Ammon's horn (tissue), 1 donor: ENCODE measurements around the gene PPP1R1B.

Source experiments
- DNase-seq: peaks from one replicate; pipeline ENCODE4 v3.0.0-alpha.2; 2016; ENCODE audit warnings: low spot score

PPP1R1B gene

DNA sequence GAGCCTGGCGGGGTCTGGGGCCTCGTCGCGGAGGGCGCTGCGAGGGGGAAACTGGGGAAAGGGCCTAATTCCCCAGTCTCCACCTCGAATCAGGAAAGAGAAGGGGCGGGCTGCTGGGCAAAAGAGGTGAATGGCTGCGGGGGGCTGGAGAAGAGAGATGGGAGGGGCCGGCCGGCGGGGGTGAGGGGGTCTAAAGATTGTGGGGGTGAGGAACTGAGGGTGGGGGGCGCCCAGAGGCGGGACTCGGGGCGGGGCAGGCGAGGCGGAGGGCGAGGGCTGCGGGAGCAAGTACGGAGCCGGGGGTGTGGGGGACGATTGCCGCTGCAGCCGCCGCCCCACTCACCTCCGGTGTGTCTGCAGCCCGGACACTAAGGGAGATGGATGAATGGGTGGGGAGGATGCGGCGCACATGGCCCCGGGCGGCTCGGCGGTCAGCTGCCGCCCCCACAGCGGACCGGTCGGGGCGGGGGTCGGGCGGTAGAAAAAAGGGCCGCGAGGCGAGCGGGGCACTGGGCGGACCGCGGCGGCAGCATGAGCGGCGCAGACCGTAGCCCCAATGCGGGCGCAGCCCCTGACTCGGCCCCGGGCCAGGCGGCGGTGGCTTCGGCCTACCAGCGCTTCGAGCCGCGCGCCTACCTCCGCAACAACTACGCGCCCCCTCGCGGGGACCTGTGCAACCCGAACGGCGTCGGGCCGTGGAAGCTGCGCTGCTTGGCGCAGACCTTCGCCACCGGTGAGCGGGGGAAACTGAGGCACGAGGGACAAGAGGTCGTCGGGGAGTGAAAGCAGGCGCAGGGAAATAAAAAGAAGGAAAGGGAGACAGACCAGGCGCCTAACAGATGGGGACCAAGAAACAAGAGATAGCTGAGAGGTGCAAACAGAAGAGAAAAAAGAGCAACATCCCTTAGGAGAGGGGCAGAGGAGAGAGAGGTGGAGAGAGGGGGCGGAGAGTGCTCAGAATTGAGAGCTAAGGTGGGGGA is 41.5 kb downstream of the PPP1R1B start, which contains the start of gene PNMT:
Gene PNMT (plus strand): TSS at position 509 of the 980 bp plus-strand sequence. CDS start 23 bp downstream, at position 532.
- peak; percentile 58 for DNase-seq

GRCh38 chr17:39669897-39670735 is 43.4 kb downstream of the PPP1R1B start:
- no peak for DNase-seq

DNA sequence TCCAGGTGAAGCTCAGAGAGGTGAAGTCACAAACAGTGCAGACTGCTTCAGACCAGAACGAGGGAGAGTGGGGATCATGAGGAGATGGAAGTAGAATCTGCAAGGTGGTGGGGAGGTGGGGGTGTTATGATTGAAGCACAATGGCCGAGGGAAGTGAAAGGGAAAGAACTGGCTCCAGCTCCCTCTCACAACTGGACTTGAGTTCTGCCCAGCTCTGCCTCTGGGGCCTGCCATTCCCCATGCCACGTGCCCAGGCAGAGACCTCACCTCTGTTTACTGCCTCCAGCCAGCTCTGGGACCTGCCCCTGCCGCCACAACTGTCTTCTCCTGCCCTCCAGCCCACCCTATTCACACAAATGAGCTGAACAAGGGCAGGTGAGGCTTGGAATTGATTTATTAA is 44.0 kb downstream of the PPP1R1B start:
- no peak for DNase-seq

GRCh38 chr17:39671651-39672521 is 45.1 kb downstream of the PPP1R1B start:
- DNase-seq = peak; percentile 60

DNA sequence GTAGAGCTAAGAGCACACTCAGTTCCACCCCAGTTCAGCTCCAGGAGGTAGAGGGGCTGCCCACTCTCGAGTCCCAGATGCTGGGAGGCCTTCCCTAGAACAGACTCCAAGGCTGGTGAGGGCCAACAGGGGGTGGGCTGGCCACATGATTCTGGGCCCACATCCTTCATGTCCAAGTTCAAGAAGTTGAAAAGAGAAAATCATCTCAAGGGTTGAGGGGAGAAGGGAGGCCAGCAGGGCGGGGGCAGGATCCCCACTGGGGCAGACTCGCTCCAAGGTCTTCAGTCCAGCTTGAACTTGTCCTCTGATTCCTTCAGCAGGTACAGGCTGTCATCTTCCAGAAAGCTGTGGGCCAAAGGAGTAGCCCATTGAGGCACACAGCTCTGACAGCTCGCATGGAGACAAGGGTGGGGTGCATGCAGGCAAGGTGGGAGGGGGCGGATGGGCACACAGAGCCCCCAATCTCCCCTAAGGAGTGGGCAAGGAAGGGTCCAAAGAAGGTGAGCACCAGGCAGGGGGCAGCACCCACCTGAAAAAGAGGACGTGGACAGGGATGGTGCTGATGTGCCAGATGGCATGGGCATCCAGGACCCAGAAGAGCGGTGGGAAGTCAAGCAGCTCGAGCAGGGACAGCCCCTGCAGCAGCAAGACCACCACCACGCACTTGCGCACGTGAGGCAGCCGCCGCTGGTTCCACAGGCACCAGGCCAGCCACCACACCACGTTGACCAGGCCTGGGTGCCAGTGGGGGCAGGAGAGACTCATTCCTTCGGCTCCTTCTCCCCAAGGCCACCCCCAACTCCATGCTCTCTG is 46.0 kb downstream of the PPP1R1B start:
- DNase-seq = no peak

- no peak for DNase-seq
These were observed 46.8 kb downstream of the PPP1R1B start for GRCh38 chr17:39673335-39674081.

GRCh38 chr17:39674179-39674578 is 47.4 kb downstream of the PPP1R1B start:
- DNase-seq = no peak

- no peak for DNase-seq
These were observed 48.1 kb downstream of the PPP1R1B start for GRCh38 chr17:39674702-39675389.

DNA sequence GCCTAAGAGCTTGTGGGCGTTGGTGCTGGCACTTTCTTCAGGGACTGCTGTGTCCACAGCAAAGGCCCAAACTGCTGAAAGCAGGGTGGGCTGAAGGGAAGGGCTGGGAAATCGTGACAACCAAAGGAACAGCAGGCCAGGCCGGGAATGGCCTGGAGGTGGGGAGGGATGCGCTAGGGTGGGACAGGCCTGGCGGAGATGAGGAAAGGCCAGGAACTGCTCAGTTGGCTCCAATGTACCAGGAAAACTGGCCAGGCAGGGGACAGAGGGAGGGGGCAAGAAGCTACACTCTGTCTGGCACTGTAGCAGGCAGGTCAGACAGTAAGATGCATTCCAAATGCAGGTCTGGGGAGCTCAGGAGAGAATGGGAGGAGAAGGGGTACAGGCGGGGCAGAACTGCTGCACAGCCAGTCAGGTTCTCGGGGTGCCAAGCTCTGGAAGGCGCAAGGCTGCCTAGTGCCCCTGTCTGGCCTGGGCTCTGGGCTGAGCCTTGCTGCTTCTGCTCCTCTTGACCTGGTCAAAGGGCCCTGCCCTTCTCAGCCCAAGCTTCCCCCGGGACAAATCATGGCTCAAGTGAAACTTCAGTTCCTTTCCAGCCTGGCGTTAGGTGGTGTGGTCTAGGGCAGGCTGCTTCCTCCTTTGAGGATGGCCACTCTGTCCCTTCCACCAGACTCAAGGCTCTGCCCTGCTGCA is 48.8 kb downstream of the PPP1R1B start:
- DNase-seq = no peak

- peak; percentile 54 for DNase-seq
These were observed 49.6 kb downstream of the PPP1R1B start for GRCh38 chr17:39676198-39676819.

GRCh38 chr17:39677072-39677471 is 50.3 kb downstream of the PPP1R1B start:
- DNase-seq = no peak

DNA sequence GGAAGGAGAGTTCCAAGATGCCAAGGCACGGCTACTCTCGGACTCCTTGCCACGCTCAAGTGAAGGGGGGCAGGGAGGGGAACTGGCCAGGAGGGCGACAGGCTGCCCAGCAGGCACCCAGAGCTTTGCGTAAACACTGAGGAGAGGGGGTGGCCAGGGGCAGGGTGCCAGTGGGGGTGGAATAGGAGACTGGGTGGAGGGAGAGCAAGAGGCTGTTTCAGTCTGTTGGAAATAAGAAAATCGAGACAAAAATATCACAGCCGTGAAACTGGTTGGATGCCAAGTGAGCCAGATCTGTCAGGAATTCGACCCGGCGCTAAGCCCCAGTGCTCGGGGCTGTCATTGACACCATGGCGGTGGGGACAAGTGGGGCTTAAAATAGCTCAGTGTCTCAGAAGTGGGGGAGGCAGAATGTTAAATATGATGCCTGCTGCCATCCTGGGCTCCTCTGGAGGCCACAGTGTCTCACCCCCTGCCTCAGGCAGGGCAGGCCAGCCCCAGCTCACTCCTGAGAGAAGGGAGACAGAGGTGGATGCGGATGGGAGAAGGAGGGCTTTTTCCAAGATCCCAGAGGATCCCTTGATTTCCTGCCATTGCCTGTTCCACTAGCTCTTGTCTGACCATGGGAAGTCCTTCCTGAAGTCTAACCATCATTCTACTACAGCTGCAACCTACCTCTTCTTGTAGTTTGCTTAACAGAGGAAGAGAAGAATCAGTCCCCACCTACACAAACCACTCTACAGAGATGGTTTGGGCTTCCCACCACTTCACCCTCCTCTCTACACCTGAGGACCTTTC is 51.0 kb downstream of the PPP1R1B start:
- no peak for DNase-seq

DNA sequence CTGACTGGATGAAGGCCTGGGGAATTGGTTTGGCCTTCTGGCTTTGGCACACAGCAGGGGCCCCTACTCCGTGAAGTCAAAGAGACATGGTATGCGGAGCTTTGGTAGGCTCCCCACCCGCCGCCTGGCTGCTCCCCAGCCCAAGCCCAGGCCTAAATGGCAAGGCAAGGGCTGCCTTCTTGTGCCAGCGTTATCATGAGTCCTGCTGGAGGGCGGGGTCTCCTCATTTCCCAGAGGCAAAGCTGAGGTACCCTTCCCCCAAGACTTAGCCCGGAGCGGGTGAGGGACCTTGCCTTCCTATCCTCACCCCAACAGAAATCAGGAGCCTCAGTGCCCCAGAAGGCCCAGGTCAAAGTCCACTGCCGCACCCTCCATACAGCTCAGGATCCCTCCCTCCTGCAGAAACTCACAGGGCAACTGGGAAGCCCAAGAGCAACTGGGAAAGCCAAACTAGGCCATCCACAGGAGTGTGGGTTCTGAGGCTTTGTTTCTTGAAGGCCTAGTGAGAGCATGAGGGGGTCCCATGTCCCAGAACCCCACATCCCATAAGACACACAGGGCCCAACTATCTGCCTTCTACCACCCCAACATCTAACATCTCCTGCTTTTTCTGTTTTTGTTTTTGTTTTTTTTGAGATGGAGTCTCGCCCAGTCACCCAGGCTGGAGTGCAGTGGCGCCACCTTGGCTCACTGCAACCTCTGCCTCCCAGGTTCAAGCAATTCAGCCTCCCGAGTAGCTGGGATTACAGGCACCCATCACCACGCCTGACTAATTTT is 51.8 kb downstream of the PPP1R1B start:
- DNase-seq = no peak

- DNase-seq = no peak
These were observed 52.9 kb downstream of the PPP1R1B start for GRCh38 chr17:39679521-39680192.

DNA sequence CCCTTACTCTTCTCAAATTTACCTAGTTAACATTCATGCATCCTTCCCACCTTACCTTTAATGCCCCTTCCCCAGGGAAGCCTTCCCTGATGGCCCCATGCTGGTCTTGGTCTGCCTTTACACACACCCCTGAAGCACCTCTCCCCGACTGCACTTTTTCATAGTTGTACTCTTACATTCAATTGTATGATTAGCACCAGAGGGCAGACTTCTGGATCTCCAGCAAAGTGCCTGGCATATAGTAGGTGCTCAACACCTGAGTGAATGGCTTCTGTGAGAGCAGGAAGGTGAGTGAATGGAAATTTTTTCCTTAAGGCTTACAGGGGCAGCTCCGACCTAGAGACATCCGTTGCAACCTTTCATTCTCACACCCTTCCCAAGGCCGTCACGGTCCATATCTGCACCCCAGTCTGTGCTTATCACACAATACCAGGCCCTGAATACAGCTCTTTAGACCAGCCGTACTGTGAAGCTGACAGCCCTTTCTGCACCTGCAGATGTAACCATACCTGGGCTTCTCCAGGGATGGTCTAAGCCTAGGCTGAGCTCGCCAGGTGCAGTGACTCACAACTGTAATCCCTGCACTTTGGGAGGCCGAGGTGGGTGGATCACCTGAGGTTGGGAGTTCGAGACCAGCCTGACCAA is 56.7 kb downstream of the PPP1R1B start:
- no peak for DNase-seq
